ENCODE data around the gene CMTM3.
A peak's percentile ranks its signal among the peaks of the same experiment; 100 is the strongest.
"Not testable (repeated sequence)": the region's sequence is repeated elsewhere in the genome, so short reads cannot be mapped to it uniquely, and the experiment has no call there.

Gene CMTM3

DNA sequence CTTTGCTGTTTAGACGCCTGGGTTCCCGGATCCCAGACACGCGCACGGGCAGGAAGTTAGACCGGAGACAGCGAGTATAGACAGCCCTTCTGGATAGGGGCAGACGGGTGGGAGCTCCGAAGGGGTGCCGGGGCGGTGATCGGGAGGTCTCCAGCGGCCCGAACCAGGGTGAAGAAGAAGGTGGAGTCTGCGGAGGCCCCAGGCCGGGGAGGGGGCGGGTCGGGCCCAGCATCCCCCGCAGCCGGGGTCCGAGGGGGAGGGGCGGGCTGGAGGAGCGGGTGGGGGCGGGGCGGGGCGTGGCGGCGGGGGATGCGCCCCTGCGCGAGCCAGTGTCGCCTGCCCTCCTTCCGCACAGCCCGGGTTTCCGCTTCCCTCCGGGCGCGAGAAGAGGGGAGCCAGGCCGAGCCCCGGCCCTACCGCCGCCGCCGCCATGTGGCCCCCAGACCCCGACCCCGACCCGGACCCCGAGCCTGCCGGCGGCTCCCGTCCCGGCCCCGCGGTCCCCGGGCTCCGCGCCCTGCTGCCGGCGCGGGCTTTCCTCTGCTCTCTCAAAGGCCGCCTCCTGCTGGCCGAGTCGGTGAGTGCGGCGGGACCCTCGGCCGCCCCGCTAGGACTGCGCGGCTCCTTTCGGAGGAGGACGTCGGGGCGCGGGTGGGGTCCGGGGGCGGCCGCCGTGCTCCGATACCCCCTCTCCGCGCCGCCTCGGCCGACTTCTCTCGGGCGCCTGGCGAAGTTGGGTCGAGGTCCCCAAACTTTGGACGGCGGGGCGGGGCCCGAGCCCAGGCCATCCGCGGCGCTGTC, at the start of gene CMTM3:
Gene CMTM3, plus strand, starts transcription at position 329 of the 801 bp plus-strand sequence. Its CDS starts 102 bp downstream, at position 431.
- DNase-seq, result peak; percentile 79

GRCh38 chr16:66560107-66560506, 44.4 kb upstream of the CMTM3 start:
- no peak for DNase-seq

GRCh38 chr16:66561381-66562080, 43.0 kb upstream of the CMTM3 start:
- DNase-seq, result no peak

DNA sequence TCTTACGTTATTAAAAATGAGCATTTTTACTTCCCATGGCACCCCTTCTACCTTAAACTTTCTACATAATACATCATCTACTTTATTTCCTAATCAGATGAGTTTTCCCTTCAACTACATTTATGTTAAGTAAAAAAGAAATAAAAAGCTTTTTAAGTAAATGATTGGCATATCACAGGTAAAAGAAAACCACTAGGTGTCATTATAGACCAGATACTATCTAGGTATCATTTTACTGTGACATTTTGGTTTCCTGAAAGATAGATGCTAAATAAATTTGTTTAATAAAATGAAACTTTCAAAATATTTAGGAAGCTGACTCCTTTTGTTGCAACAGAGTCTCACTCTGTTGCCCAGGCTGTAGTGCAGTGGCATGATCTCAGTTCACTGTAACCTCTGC, 42.1 kb upstream of the CMTM3 start:
- DNase-seq, result no peak

- no peak for DNase-seq
Observed at GRCh38 chr16:66562986-66563385, 41.5 kb upstream of the CMTM3 start.

- no peak for DNase-seq
Observed at GRCh38 chr16:66563574-66564334, 40.8 kb upstream of the CMTM3 start.

DNA sequence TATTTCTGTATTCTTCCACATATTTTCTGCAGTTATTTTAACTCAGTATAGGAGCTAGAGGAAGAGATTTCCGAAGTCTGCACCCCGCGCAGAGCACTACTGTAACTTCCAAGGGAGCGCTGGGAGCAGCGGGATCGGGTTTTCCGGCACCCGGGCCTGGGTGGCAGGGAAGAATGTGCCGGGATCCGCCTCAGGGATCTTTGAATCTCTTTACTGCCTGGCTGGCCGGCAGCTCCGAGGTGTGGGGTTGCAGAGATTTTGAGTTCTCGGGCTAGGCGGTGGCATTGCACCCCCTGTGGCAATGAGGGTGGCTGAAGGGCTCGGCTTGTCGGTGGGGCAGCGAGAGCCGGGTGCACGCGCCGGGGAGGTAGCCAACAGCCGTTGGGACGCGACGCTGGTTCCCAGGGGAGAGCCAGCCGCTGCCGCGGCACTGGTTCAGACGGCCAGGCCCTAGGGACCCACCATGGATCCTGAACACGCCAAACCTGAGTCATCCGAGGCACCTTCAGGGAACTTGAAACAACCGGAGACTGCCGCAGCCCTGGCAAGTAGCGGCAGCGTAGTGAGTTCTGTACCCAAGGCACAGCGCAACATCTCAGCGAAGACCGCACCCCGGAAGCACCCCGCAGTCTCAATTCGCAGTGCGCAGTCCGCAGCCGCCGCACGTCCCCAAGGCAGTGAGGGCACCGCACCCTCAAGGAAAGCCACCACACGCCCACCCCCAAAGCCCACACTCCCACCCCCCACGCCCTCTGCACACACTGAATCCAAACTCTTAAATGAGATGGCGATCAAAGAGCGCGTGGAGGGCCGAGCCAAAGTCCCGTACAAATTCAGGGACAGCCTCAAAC, 38.2 kb upstream of the CMTM3 start, which contains the start of gene CMTM1:
Gene CMTM1, plus strand, starts transcription at position 389 of the 851 bp plus-strand sequence. Its CDS starts 75 bp downstream, at position 464.
- DNase-seq, result no peak

DNA sequence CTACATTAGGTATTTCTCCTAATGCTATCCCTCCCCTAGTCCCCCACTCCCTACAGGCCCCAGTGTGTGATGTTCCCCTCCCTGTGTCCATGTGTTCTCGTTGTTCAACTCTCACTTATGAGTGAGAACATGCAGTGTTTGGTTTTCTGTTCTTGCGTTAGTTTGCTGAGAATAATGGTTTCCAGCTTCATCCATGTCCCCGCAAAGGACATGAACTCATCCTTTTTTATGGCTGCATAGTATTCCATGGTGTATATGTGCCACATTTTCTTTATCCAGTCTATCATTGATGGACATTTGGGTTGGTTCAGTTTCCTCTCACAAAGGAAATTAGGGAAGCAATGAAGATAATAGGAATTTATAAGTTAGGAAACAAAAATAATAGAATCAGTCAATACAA, 37.2 kb upstream of the CMTM3 start:
- DNase-seq, result not testable (repeated sequence)

DNA sequence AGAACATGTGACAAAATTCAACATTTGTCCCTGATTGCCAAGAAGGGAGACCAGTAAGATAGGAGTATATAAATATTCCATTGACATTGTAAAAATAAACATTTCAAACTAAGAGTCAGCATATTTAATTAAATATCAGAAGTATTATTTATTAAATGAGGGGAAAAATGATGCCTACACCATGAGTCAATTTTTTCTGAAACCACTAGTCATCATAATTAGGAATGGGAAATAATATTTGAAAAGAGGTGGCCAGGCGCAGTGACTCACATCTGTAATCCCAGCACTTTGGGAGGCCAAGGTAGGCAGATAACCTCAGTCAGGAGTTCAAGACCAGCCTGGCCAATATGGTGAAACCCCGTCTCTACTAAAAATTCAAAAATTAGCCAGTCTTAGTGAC, 36.1 kb upstream of the CMTM3 start:
- DNase-seq, result no peak

GRCh38 chr16:66569131-66569530, 35.4 kb upstream of the CMTM3 start:
- no peak for DNase-seq

- no peak for DNase-seq
Observed at GRCh38 chr16:66569827-66570405, 34.6 kb upstream of the CMTM3 start.

DNA sequence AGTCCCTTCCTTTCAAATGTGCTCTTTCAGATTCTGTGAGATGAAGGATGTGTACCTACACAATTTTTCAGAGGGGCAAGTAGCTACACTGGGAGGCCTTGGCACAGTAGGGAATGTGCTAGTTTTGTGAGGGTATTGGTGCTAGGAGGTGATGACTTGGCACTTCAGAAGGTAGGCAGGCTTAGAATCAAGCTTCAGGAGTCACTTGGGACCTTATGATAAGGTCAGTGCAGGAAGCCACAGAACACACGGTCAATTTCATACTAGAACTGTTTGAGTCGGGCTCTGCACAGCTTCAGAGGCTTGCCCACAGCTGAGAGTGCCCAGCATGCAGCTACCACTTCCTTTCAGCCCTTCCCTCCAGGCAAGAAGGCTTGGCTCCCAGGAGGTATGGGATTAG, 32.1 kb upstream of the CMTM3 start:
- no peak for DNase-seq

- DNase-seq, result no peak
Observed at GRCh38 chr16:66574081-66574480, 30.4 kb upstream of the CMTM3 start.

- no peak for DNase-seq
Observed at GRCh38 chr16:66574531-66574930, 30.0 kb upstream of the CMTM3 start.

GRCh38 chr16:66575060-66575459, 29.4 kb upstream of the CMTM3 start:
- DNase-seq, result no peak

- no peak for DNase-seq
Observed at GRCh38 chr16:66576296-66576695, 28.2 kb upstream of the CMTM3 start.

DNA sequence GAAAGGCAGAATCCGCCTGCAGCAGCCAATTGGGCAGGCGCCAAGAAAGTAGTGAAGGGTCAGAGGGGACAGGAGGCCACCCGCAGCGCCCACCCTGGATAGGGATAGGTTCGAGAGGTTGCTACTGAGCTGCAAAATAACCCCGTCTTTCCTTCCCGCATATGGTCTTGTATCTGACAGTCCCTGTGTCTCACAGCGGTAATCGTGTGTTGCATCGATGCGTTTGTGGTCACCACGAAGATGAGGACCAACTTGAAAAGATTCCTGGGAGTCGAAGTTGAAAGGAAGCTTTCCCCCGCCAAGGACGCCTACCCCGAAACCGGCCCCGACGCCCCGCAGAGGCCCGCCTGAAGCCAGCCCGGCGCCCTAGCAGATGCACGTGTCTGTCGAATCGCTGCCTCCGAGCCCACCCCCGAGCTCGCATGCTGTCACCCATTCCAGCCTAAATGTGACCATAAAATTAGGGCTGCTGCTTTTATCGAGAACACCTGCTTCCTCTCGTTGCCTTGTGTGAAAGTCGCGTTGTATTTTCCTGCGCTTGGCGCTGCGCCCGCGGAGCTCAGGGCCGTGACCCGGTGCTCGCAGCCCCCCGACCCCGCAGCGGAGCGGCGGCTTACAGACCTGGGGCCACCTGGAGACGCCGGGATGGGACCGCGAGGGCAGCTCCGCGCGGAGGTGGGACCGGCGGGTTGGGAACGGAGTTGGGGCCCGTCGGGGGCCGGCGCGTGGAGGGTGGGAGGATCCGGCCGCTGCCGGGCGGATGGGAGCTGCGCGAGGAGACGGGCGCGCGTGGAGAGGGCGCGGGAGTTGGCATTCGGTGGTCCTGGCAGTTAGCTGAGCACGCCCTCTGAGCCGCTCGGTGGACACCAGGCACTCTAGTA, 25.6 kb upstream of the CMTM3 start, which contains the start of gene CMTM2:
Gene CMTM2, plus strand, starts transcription at position 813 of the 881 bp plus-strand sequence. CDS start 145 bp downstream, outside the sequence.
- peak; percentile 26 for DNase-seq

DNA sequence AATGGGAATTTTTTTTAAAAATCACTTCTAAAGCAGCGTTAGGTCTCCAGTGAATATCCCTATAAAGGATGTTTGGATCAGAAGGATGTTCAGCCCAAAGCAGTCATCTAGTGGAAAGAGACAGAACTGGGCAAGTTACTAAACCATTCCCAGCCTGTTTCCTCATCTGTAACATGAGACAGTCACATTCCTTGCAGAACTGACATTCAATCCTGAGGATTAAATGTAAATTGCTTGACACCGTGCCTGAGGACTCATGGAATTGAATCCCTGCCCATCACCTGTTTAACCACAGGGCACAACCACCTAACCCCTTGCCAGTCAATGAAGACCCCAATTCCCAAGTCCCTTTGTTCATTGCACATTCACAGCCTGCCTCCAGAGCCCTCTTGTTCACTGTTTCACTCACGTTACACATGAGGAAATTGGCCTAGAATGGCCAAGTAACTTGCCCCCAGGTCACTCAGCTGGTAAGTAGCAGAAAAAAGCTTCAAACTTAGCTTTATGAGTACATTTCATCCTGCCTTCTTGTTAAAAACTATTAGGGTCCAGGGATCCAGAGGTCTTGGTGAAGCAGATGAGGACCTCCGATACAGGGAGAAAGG, 23.8 kb upstream of the CMTM3 start:
- DNase-seq, result no peak

DNA sequence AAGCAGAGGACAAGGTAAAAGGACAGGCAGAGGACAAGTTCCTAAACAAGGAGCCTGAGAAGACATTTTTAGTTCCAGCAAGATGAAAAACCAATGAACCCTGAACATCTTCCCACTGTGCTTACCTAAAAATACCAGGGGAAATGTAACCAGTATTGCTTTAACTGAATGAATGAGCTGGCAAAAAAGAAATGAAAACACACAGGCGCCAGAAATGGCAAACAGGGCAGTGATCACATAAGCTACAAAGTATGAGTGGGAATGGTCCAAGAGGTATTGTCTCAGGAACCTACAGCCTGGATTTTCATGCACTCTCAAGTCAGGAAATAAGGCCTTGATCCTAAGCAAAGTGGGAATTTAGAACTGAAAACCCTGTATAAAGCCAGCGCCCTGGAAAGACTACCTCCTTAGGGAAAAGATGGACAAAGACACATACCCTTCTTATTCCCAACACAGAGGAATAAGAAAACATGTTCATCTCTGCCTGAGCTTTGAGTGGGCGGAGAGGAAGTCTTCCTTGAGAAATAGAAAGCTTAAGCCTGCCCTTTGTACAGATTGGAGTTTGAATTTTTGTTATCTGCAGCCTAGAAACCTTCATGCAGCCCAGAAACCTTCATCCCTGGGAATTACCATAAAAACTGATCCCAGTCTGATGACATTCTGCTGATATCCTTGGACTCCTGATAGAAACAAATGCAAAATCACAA, 23.1 kb upstream of the CMTM3 start:
- no peak for DNase-seq
